Stomach (tissue), 9 donors: ENCODE measurements around the gene CLDN22. TPM values are rescaled to one million over a fixed set of nuclear protein-coding genes. Genes with fewer than 3 reads are reported as not detected.

Source experiments
- DNase-seq, 2 donors: peaks; one replicate each; pipeline versions ENCODE4 v3.0.0 to v3.0.0-alpha.2; 2013 to 2019
- H3K27ac ChIP-seq, 5 donors: fragments of 200-600 bp in 4 of 5; sonication (generic) in 4 of 5; one replicate each; pipeline ENCODE4 v1.5.1; 2013 to 2019; ENCODE audit warnings: mild to moderate bottlenecking in 1 of 5, moderate library complexity in 1 of 5
- H3K27me3 ChIP-seq, 3 donors: fragments of 200-600 bp; sonication (generic); one replicate each; pipeline ENCODE4 v1.5.1; 2017 to 2019; ENCODE audit warnings: mixed run types in 1 of 3
- H3K36me3 ChIP-seq, 4 donors: fragments of 200-600 bp; sonication (generic); 1 replicate in 3 of 4; 2 replicates in 1 of 4; pipeline ENCODE4 v1.5.1; 2016 to 2019
- H3K4me1 ChIP-seq, 4 donors: fragments of 200-600 bp; sonication (generic); one replicate each; pipeline ENCODE4 v1.5.1; 2016 to 2019
- H3K4me3 ChIP-seq, 4 donors: fragments of 200-600 bp; sonication (generic) in 3 of 4; one replicate each; pipeline ENCODE4 v1.5.1; 2016 to 2019; ENCODE audit warnings: mild to moderate bottlenecking in 1 of 4
- H3K9me3 ChIP-seq, 4 donors: fragments of 200-600 bp; sonication (generic); one replicate each; pipeline ENCODE4 v1.5.1; 2016 to 2019
- CTCF ChIP-seq, 7 experiments: fragments of 450-650 bp in 4 of 7; fragments of 200-600 bp in 3 of 7; sonication (generic) in 3 of 7; IDR thresholded peaks; one replicate each; pipeline ENCODE4 v1.5.1; 2016 to 2019; ENCODE audit warnings: antibody characterized with exemption in 7 of 7, control low read depth in 2 of 7, mild to moderate bottlenecking in 1 of 7
- EP300 ChIP-seq: sonication (generic); formaldehyde crosslinking; IDR thresholded peaks from one replicate; pipeline ENCODE4 v1.6.1; 2017; ENCODE audit warnings: antibody characterized with exemption
- POLR2A ChIP-seq, 4 donors: fragments of 450-650 bp; IDR thresholded peaks; one replicate each; pipeline ENCODE4 v1.6.1; 2016; ENCODE audit warnings: antibody characterized with exemption in 4 of 4, control low read depth in 2 of 4, mild to moderate bottlenecking in 1 of 4, moderate library complexity in 1 of 4
- POLR2AphosphoS5 ChIP-seq, 3 donors: sonication (generic); formaldehyde crosslinking; IDR thresholded peaks; one replicate each; pipeline ENCODE4 v1.6.1; 2016; ENCODE audit warnings: antibody characterized with exemption in 3 of 3
- WGBS, 5 donors: extraction: QIAGEN DNeasy Blood & Tissue Kit in 3 of 5; methylation state at CpG; one replicate each; pipeline versions ENCODE4 v1.1.5 to v1.1.7; 2013 to 2018; 5-methylcytosine and 5-hydroxymethylcytosine counted together
- intact Hi-C: fragments of 100-400 bp; cut with DNase I; formaldehyde crosslinking; loops from one replicate; pipeline ENCODE4 v1.15.1; 2023; ENCODE audit warnings: low total_unique reads
- polyA plus RNA-seq, 3 donors: library from polyadenylated mRNA; stranded (reverse); fragments of 200-250 nt; gene quantifications; one replicate each; pipeline ENCODE4 v1.2.3, GENCODE V29; 2013
- total RNA-seq, 5 donors: library from RNA; depleted of rRNA; stranded (reverse); fragments of >200 nt; gene quantifications; one replicate each; pipeline versions ENCODE4 v1.1.0 to v1.2.3, GENCODE V29; 2014 to 2016
- donor health status: healthy with polysubstance abuse.
- donor health status: Bipolar disorder and iron deficiency.
- donor health status: healthy.

Gene CLDN22
- total and polyA plus RNA-seq, 8 donors: 0.30 TPM; not detected in 7

GRCh38 chr4:183337833-183338232 lies 17.8 kb upstream of the CLDN22 start:
- DNase-seq: peak in 1 of 2 donors; percentile 42
- H3K27me3 ChIP-seq: peaks cover 0 to 6% (median 0%) of the 10 kb centered on the region in 3 donors
- H3K4me3 ChIP-seq: no peak overlapping the region
- no peak overlapping the region for H3K27ac ChIP-seq
- H3K36me3 ChIP-seq: no peaks in the 10 kb centered on the region
- intact Hi-C loops: no loop called here
- 26 to 62% (median 48%) methylated on average over 5 to 7 of the region's 7 CpGs for WGBS, 5 donors
- peaks cover 0 to 22% (median 7%) of the 10 kb centered on the region in 4 donors for H3K4me1 ChIP-seq
- TF ChIP-seq POLR2AphosphoS5 (IDR thresholded peaks at IDR 0.05): no peak
- TF ChIP-seq CTCF (IDR thresholded peaks at IDR 0.05): no peak
- TF ChIP-seq EP300: no peak
- TF ChIP-seq POLR2A (IDR thresholded peaks at IDR 0.05): no peak
- no peaks in the 10 kb centered on the region for H3K9me3 ChIP-seq

- no peaks in the 10 kb centered on the region for H3K36me3 ChIP-seq
- peaks cover 0 to 17% (median 3%) of the 10 kb centered on the region in 4 donors for H3K4me1 ChIP-seq
- H3K27me3 ChIP-seq: peaks cover 0 to under 1% (median 0%) of the 10 kb centered on the region in 3 donors
- no peaks in the 10 kb centered on the region for H3K9me3 ChIP-seq
- H3K27ac ChIP-seq: no peak overlapping the region
- WGBS, 5 donors: 67 to 89% (median 86%) methylated on average over 1 to 9 of the region's 9 CpGs
- intact Hi-C loops: no loop called here
- H3K4me3 ChIP-seq: no peak overlapping the region
- peak in 1 of 2 donors; percentile 13 for DNase-seq
- TF ChIP-seq POLR2A (IDR thresholded peaks at IDR 0.05) (no peak), POLR2AphosphoS5 (IDR thresholded peaks at IDR 0.05) (no peak), CTCF (IDR thresholded peaks at IDR 0.05) (no peak), EP300 (no peak)
Measured at GRCh38 chr4:183337349-183337748, 17.3 kb upstream of the CLDN22 start.

GRCh38 chr4:183335369-183335940 lies 15.4 kb upstream of the CLDN22 start:
- 61 to 74% (median 64%) methylated on average over 3 of the region's 3 CpGs for WGBS, 5 donors
- TF ChIP-seq POLR2AphosphoS5 (IDR thresholded peaks at IDR 0.05): no peak
- intact Hi-C loops: no loop called here

GRCh38 chr4:183333983-183334382 lies 13.9 kb upstream of the CLDN22 start:
- peaks cover 0 to 17% (median 2%) of the 10 kb centered on the region in 4 donors for H3K4me1 ChIP-seq
- peaks cover 0 to 5% (median 2%) of the 10 kb centered on the region in 4 donors for H3K9me3 ChIP-seq
- TF ChIP-seq EP300 (no peak), CTCF (IDR thresholded peaks at IDR 0.05) (no peak), POLR2AphosphoS5 (IDR thresholded peaks at IDR 0.05) (peak in 1 of 3 donors; percentile 15), POLR2A (IDR thresholded peaks at IDR 0.05) (no peak)
- H3K36me3 ChIP-seq: no peaks in the 10 kb centered on the region
- H3K27ac ChIP-seq: no peak overlapping the region
- no peak for DNase-seq
- H3K27me3 ChIP-seq: no peaks in the 10 kb centered on the region
- no peak overlapping the region for H3K4me3 ChIP-seq
- WGBS, 5 donors: 52 to 65% (median 54%) methylated on average over 6 of the region's 6 CpGs
- intact Hi-C loops: no loop called here

More at GRCh38 chr4:183335369-183335940, 15.4 kb upstream of the CLDN22 start:
- peaks cover 0 to 17% (median 2%) of the 10 kb centered on the region in 4 donors for H3K4me1 ChIP-seq
- H3K36me3 ChIP-seq: no peaks in the 10 kb centered on the region
- no peak overlapping the region for H3K27ac ChIP-seq
- no peaks in the 10 kb centered on the region for H3K27me3 ChIP-seq
- H3K9me3 ChIP-seq: no peaks in the 10 kb centered on the region
- peak in 1 of 2 donors; percentile 23 for DNase-seq
- no peak overlapping the region for H3K4me3 ChIP-seq

- Histone ChIP-seq H3K4me1 (peaks cover 0 to 17% (median 2%) of the 10 kb centered on the region in 4 donors), H3K9me3 (peaks cover 0 to 5% (median 2%) of the 10 kb centered on the region in 4 donors), H3K27ac (no peak overlapping the region), H3K4me3 (no peak overlapping the region), H3K36me3 (no peaks in the 10 kb centered on the region), H3K27me3 (no peaks in the 10 kb centered on the region)
- TF ChIP-seq EP300 (no peak), CTCF (IDR thresholded peaks at IDR 0.05) (no peak), POLR2A (IDR thresholded peaks at IDR 0.05) (no peak), POLR2AphosphoS5 (IDR thresholded peaks at IDR 0.05) (no peak)
- intact Hi-C loops: no loop called here
- 92 to 97% (median 96%) methylated on average over 9 of the region's 9 CpGs for WGBS, 5 donors
- no peak for DNase-seq
Measured at GRCh38 chr4:183333202-183333601, 13.1 kb upstream of the CLDN22 start.
